Epithelial cell of proximal tubule (primary cell): ENCODE results near the gene CD151. TPM values are rescaled to one million over a fixed set of nuclear protein-coding genes. Genes with fewer than 3 reads are reported as not detected.

Experiments
- DNase-seq: peaks from one replicate; pipeline ENCODE4 v3.0.0-alpha.2; 2011; ENCODE audit warnings: low read depth
- H3K4me3 ChIP-seq: 2 replicates; pipeline ENCODE4 v1.5.1; 2011; ENCODE audit warnings: low read depth, mild to moderate bottlenecking, low read length
- CTCF ChIP-seq: conservative IDR thresholded peaks from 2 replicates; pipeline ENCODE4 v1.5.1; 2012; ENCODE audit warnings: low read depth, mild to moderate bottlenecking, low read length
- total RNA-seq: library from RNA; depleted of rRNA; stranded (reverse); fragments of >200 nt; gene quantifications from 2 replicates; pipeline ENCODE4 v1.2.3, GENCODE V29; 2015

The CD151 gene
- total RNA-seq, 1 donor from 2014 or later: 538 TPM

- TF ChIP-seq CTCF: no peak
- DNase-seq: no peak
- no peak overlapping the region for H3K4me3 ChIP-seq
Measured at GRCh38 chr11:871472-871871, 38.7 kb downstream of the CD151 start.

- no peak overlapping the region for H3K4me3 ChIP-seq
- no peak for TF ChIP-seq CTCF
- no peak for DNase-seq
Measured at GRCh38 chr11:872799-873198, 40.0 kb downstream of the CD151 start.

- DNase-seq: no peak
- TF ChIP-seq CTCF: no peak
- H3K4me3 ChIP-seq: no peak overlapping the region
Measured at GRCh38 chr11:873706-874105, 41.0 kb downstream of the CD151 start.

GRCh38 chr11:875203-875602 lies 42.5 kb downstream of the CD151 start:
- no peak for TF ChIP-seq CTCF
- H3K4me3 ChIP-seq: no peak overlapping the region
- no peak for DNase-seq

- TF ChIP-seq CTCF: no peak
- no peak overlapping the region for H3K4me3 ChIP-seq
- DNase-seq: no peak
Measured at GRCh38 chr11:875769-876301, 43.1 kb downstream of the CD151 start.

- DNase-seq: no peak
- no peak overlapping the region for H3K4me3 ChIP-seq
- no peak for TF ChIP-seq CTCF
Measured at GRCh38 chr11:876545-876944, 43.8 kb downstream of the CD151 start.

- no peak for TF ChIP-seq CTCF
- DNase-seq: no peak
- H3K4me3 ChIP-seq: no peak overlapping the region
Measured at GRCh38 chr11:877565-877964, 44.8 kb downstream of the CD151 start.
